Smooth muscle cell (in vitro differentiated cells): ENCODE data around the gene DDX21. TPM values are rescaled to one million over a fixed set of nuclear protein-coding genes. Genes with fewer than 3 reads are reported as not detected.
"Not testable (repeated sequence)": the region's sequence is repeated elsewhere in the genome, so short reads cannot be mapped to it uniquely, and the experiment has no call there.

ENCODE experiments used
- DNase-seq: peaks from one replicate; lab custom pipeline; 2025; ENCODE audit not compliant: unreplicated experiment; lab: John Stamatoyannopoulos, UW
- H2AFZ ChIP-seq: fragments of 200-600 bp; sonication (generic); 2 replicates; pipeline ENCODE4 v1.6.0; 2016; ENCODE audit warnings: antibody characterized with exemption, low read depth, mild to moderate bottlenecking
- H3F3A ChIP-seq: fragments of 200-600 bp; sonication (generic); 2 replicates; pipeline ENCODE4 v1.6.0; 2017; ENCODE audit warnings: antibody characterized with exemption, low read depth
- H3K27ac ChIP-seq: fragments of 200-600 bp; sonication (generic); 2 replicates; pipeline ENCODE4 v1.5.1; 2016; ENCODE audit warnings: low read depth, mild to moderate bottlenecking
- H3K27me3 ChIP-seq: fragments of 200-600 bp; sonication (generic); 2 replicates; pipeline ENCODE4 v1.6.1; 2016; ENCODE audit warnings: low read depth, mild to moderate bottlenecking
- H3K36me3 ChIP-seq: fragments of 200-600 bp; sonication (generic); 2 replicates; pipeline ENCODE4 v1.5.1; 2016; ENCODE audit warnings: low read depth
- H3K4me1 ChIP-seq: fragments of 200-600 bp; sonication (generic); 2 replicates; pipeline ENCODE4 v1.5.1; 2016; ENCODE audit warnings: low read depth
- H3K4me2 ChIP-seq: fragments of 200-600 bp; sonication (generic); 2 replicates; pipeline ENCODE4 v1.6.0; 2016; ENCODE audit warnings: mild to moderate bottlenecking
- H3K4me3 ChIP-seq: fragments of 200-600 bp; sonication (generic); 2 replicates; pipeline ENCODE4 v1.5.1; 2016; ENCODE audit warnings: mild to moderate bottlenecking
- H3K79me2 ChIP-seq: fragments of 200-600 bp; sonication (generic); 2 replicates; pipeline ENCODE4 v1.6.0; 2016; ENCODE audit warnings: low read depth, mild to moderate bottlenecking
- H3K9ac ChIP-seq: fragments of 200-600 bp; sonication (generic); 2 replicates; pipeline ENCODE4 v1.6.0; 2016; ENCODE audit warnings: low read depth
- H3K9me3 ChIP-seq: fragments of 200-600 bp; sonication (generic); replicated peaks from 2 replicates; pipeline ENCODE4 v1.5.1; 2016; ENCODE audit warnings: low read depth
- H4K20me1 ChIP-seq: fragments of 200-600 bp; sonication (generic); 2 replicates; pipeline ENCODE4 v1.6.0; 2016; ENCODE audit warnings: low read depth
- WGBS: methylation state at CpG from one replicate; pipeline ENCODE4 v1.1.7; 2016; ENCODE audit warnings: low lambda C conversion rate; 5-methylcytosine and 5-hydroxymethylcytosine counted together
- polyA plus RNA-seq: library from polyadenylated mRNA; unstranded; fragments of >200 nt; fragmentation: Nextera tagmentation; extraction: Ambion mirVana; gene quantifications from 2 replicates; pipeline ENCODE4 v1.2.1, GENCODE V29; 2016
- total RNA-seq: library from RNA; depleted of rRNA; stranded (reverse); fragments of >200 nt; gene quantifications from 2 replicates; pipeline ENCODE4 v1.2.3, GENCODE V29; 2014
- TF ChIP-seq, protein P1 (sequence below): fragments of 200-600 bp; sonication (generic); IDR thresholded peaks from 2 replicates; pipeline ENCODE4 v1.5.1; 2017; ENCODE audit warnings: borderline replicate concordance, mild to moderate bottlenecking, antibody characterized with exemption; ENCODE audit not compliant: insufficient read depth, poor library complexity, severe bottlenecking

Gene DDX21
- total RNA-seq: 47.7 and 52.3 TPM in 2 replicates
- 9.9 and 11.0 TPM in 2 replicates for polyA plus RNA-seq

GRCh38 chr10:68955832-68956532, at the start of gene DDX21:
Gene DDX21, plus strand, starts transcription at chr10:68956170. Its CDS starts 56 bp downstream, at chr10:68956226.
- H3K27me3 ChIP-seq: no peaks in the 10 kb centered on the region
- peak within 1 kb of the TSS; percentile 90 for H3K4me2 ChIP-seq
- peak within 1 kb of the TSS; percentile 90 for H2AFZ ChIP-seq
- peak within 1 kb of the TSS; percentile 71 for H3K4me3 ChIP-seq
- peak within 1 kb of the TSS; percentile 89 for H3K27ac ChIP-seq
- H4K20me1 ChIP-seq: peaks cover 34% of the 10 kb centered on the region
- peaks cover 43% of the 10 kb centered on the region for H3K79me2 ChIP-seq
- no peaks in the 10 kb centered on the region for H3F3A ChIP-seq
- H3K36me3 ChIP-seq: peaks cover 3% of the 10 kb centered on the region
- under 1% methylated on average over 50 of the region's 53 CpGs for WGBS
- H3K4me1 ChIP-seq: peaks cover 10% of the 10 kb centered on the region
- H3K9me3 ChIP-seq: no peaks in the 10 kb centered on the region
- H3K9ac ChIP-seq: peak within 1 kb of the TSS; percentile 76
- DNase-seq: peak; percentile 68
- TF ChIP-seq, protein P1, sequence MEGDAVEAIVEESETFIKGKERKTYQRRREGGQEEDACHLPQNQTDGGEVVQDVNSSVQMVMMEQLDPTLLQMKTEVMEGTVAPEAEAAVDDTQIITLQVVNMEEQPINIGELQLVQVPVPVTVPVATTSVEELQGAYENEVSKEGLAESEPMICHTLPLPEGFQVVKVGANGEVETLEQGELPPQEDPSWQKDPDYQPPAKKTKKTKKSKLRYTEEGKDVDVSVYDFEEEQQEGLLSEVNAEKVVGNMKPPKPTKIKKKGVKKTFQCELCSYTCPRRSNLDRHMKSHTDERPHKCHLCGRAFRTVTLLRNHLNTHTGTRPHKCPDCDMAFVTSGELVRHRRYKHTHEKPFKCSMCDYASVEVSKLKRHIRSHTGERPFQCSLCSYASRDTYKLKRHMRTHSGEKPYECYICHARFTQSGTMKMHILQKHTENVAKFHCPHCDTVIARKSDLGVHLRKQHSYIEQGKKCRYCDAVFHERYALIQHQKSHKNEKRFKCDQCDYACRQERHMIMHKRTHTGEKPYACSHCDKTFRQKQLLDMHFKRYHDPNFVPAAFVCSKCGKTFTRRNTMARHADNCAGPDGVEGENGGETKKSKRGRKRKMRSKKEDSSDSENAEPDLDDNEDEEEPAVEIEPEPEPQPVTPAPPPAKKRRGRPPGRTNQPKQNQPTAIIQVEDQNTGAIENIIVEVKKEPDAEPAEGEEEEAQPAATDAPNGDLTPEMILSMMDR: peak; percentile 52

DNA sequence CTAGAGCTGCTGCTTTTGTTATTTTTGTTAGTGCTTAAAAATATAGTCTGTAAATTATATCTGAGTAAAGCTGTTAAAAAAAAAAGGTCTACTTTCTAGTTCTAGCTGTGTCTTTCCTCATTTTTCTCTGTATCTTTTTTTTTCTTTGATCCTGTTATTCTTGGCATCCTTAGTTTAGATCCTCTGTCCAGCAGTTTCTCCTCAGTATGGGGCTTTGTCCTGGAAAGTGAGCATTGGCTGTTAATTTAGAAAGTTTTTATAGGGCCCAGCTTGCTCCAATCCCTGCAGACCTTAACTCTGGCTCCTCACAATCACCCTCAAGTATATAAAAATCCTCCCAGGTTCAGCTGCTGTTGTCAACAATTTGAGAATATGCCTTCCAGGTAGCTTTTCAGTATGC, 31.4 kb upstream of the DDX21 start:
- H2AFZ ChIP-seq: no peak overlapping the region
- peaks cover 54% of the 10 kb centered on the region for H4K20me1 ChIP-seq
- no peak overlapping the region for H3K4me3 ChIP-seq
- H3K36me3 ChIP-seq: peaks cover 6% of the 10 kb centered on the region
- no peak overlapping the region for H3K27ac ChIP-seq
- no peak overlapping the region for H3K9ac ChIP-seq
- no peaks in the 10 kb centered on the region for H3K9me3 ChIP-seq
- no peak overlapping the region for H3K4me2 ChIP-seq
- H3K27me3 ChIP-seq: no peaks in the 10 kb centered on the region
- H3K79me2 ChIP-seq: peaks cover 41% of the 10 kb centered on the region
- no peak for DNase-seq
- no peaks in the 10 kb centered on the region for H3K4me1 ChIP-seq
- TF ChIP-seq, protein P1: no peak
- H3F3A ChIP-seq: no peaks in the 10 kb centered on the region

DNA sequence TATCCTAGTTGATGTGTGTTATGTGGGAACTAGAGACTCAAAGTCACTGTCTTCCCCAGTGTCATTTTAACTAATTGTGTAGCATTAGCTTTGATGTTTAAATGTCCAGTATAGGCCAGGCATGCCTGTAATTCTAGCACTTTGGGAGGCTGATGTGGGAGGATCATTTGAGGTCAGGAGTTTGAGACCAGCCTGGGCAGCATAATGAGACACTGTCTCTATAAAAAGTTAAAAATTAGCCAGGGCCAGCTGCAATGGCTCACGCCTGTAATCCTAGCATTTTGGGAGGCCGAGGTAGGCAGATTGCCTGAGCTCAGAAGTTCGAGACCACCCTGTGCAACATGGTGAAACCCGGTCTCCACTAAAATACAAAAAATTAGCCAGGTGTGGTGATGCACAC, 30.5 kb upstream of the DDX21 start:
- H3K9ac ChIP-seq: no peak overlapping the region
- no peak overlapping the region for H3K4me2 ChIP-seq
- no peaks in the 10 kb centered on the region for H3K27me3 ChIP-seq
- no peaks in the 10 kb centered on the region for H3K9me3 ChIP-seq
- TF ChIP-seq, protein P1: no peak
- H3K4me1 ChIP-seq: no peaks in the 10 kb centered on the region
- no peak overlapping the region for H2AFZ ChIP-seq
- H3F3A ChIP-seq: no peaks in the 10 kb centered on the region
- 96% methylated on average over 4 of the region's 4 CpGs for WGBS
- peaks cover 54% of the 10 kb centered on the region for H4K20me1 ChIP-seq
- peaks cover 41% of the 10 kb centered on the region for H3K79me2 ChIP-seq
- no peak overlapping the region for H3K27ac ChIP-seq
- no peak overlapping the region for H3K4me3 ChIP-seq
- no peak for DNase-seq
- H3K36me3 ChIP-seq: no peaks in the 10 kb centered on the region

- Histone ChIP-seq H4K20me1 (peaks cover 34% of the 10 kb centered on the region), H3K79me2 (peaks cover 12% of the 10 kb centered on the region)
- H3K4me3 ChIP-seq, DNase-seq, H3K36me3 ChIP-seq, H3K9ac ChIP-seq, H3K27ac ChIP-seq, H3F3A ChIP-seq, H3K27me3 ChIP-seq, H3K9me3 ChIP-seq, H2AFZ ChIP-seq, H3K4me1 ChIP-seq, H3K4me2 ChIP-seq: not testable (repeated sequence)
- WGBS: 100% methylated on average over 2 of the region's 2 CpGs
These were observed 26.8 kb upstream of the DDX21 start for GRCh38 chr10:68929157-68929556.

GRCh38 chr10:68929888-68930287, 26.1 kb upstream of the DDX21 start:
- H3K27ac ChIP-seq, H3K9me3 ChIP-seq, H3K9ac ChIP-seq, DNase-seq, H3K4me2 ChIP-seq, H3F3A ChIP-seq, H3K4me1 ChIP-seq, H2AFZ ChIP-seq, H3K4me3 ChIP-seq, H3K27me3 ChIP-seq, H3K36me3 ChIP-seq: not testable (repeated sequence)
- Histone ChIP-seq H3K79me2 (peaks cover 12% of the 10 kb centered on the region), H4K20me1 (peaks cover 27% of the 10 kb centered on the region)
- 100% methylated on average over 5 of the region's 8 CpGs for WGBS

- H3K9me3 ChIP-seq, DNase-seq, H3K79me2 ChIP-seq: not testable (repeated sequence)
These were observed 23.1 kb upstream of the DDX21 start for GRCh38 chr10:68932860-68933259.

More at GRCh38 chr10:68932860-68933259, 23.1 kb upstream of the DDX21 start:
- not testable (repeated sequence) for H3K27ac ChIP-seq, H3K4me3 ChIP-seq, H2AFZ ChIP-seq, H3K4me1 ChIP-seq, H3K27me3 ChIP-seq, H3F3A ChIP-seq, H3K9ac ChIP-seq, H3K4me2 ChIP-seq
- WGBS: 97% methylated on average over 3 of the region's 3 CpGs
- peaks cover 13% of the 10 kb centered on the region for H3K36me3 ChIP-seq
- H4K20me1 ChIP-seq: peaks cover 15% of the 10 kb centered on the region
